HCT116 (cell line): ENCODE measurements around the gene AP1AR.

Source experiments
- CBX3 ChIP-seq: IDR thresholded peaks from 2 replicates; pipeline ENCODE4 v1.6.1; 2012; ENCODE audit warnings: low read depth
- ZNF274 ChIP-seq: fragments of 200-500 bp; sonication (Bioruptor generic); IDR thresholded peaks from 2 replicates; pipeline ENCODE4 v1.6.1; 2014; ENCODE audit warnings: mild to moderate bottlenecking, low read depth, low read length, inconsistent platforms
- TF ChIP-seq, protein P1 (sequence below), 3 experiments: fragments of 200-600 bp in 1 of 3; sonication (generic) in 1 of 3; IDR thresholded peaks in 2 of 3; conservative IDR thresholded peaks in 1 of 3; 2 replicates each; pipeline ENCODE4 v1.5.1; 2012 to 2017; ENCODE audit warnings: low read depth in 2 of 3, low read length in 2 of 3, antibody characterized with exemption in 1 of 3, borderline replicate concordance in 1 of 3, control low read depth in 1 of 3, mild to moderate bottlenecking in 1 of 3, mixed read lengths in 1 of 3, mixed run types in 1 of 3, moderate library complexity in 1 of 3; ENCODE audit not compliant: insufficient read depth in 1 of 3

DNA sequence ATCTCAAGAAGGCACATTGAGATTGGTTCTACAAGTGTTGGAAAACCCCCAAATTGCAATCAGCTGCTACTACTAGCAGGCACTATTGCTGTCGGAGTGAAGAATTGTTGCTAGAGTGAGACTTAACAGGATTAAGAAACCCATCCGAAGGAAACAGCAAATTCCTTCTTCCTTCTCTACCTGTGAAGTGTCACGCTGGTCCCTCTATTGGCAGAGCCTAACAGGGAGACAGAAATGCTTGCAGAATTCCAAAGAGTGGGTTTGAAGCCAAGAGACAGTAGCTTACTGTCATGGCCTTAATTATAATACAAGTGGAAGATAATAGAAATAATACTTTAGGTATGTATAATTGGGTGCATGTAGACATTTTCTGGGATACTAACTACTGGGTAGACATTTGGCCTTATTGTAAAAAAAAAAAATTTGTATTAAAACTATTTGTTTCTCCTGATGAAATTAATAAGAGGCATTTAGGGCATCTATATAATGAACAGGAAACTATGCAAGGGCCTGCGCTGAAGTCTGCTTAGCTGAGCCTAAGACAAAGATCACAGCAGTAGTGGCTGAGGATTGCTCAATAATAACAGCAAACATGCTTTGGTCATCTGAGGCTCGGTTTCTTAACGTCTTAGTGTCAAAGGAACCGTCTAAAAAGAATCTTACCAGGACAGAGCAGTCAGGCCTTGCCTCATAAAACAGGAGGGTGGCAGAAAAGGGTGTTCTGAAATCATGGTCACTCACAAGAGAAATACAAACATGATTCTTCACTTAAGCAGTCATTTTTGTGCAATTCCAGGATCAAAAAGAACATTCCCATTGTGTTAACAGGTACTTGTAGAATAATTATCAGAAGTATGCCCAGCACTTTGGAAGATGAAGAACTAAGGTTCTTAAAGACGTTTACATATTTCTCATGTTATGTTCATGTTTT is 45.6 kb upstream of the AP1AR start:
- TF ChIP-seq, protein P1, sequence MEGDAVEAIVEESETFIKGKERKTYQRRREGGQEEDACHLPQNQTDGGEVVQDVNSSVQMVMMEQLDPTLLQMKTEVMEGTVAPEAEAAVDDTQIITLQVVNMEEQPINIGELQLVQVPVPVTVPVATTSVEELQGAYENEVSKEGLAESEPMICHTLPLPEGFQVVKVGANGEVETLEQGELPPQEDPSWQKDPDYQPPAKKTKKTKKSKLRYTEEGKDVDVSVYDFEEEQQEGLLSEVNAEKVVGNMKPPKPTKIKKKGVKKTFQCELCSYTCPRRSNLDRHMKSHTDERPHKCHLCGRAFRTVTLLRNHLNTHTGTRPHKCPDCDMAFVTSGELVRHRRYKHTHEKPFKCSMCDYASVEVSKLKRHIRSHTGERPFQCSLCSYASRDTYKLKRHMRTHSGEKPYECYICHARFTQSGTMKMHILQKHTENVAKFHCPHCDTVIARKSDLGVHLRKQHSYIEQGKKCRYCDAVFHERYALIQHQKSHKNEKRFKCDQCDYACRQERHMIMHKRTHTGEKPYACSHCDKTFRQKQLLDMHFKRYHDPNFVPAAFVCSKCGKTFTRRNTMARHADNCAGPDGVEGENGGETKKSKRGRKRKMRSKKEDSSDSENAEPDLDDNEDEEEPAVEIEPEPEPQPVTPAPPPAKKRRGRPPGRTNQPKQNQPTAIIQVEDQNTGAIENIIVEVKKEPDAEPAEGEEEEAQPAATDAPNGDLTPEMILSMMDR (IDR thresholded peaks at IDR 0.05 in 2 of 3, conservative IDR thresholded peaks at IDR 0.05 in 1 of 3; ENCODE audit: borderline replicate concordance in 1 of 3, insufficient read depth in 1 of 3, low read depth in 2 of 3, low read length in 2 of 3): no peak
- TF ChIP-seq CBX3 (no peak), ZNF274 (no peak)
